HCT116 (cell line): ENCODE results near the gene SH3PXD2A. TPM values are rescaled to one million over a fixed set of nuclear protein-coding genes. Genes with fewer than 3 reads are reported as not detected.

Source experiments
- ATAC-seq: fragments of 200-7000 bp; cut with Tn5 transposase; 2 replicates; pipeline ENCODE4 v1.9.1; 2020; ENCODE audit warnings: mild to moderate bottlenecking, moderate library complexity
- BruUV-seq: library from RNA; stranded (reverse); fragments of 400-500 nt; replicated peaks from 2 replicates; lab custom pipeline; 2021; lab: Mats Ljungman, UMichigan
- CTCF ChIA-PET: fragments of 300-600 bp; sonication (Branson Sonifier 250); formaldehyde crosslinking; loops from one replicate; lab custom pipeline; 2021; ENCODE audit warnings: antibody characterized with exemption; lab: Charles Lee
- POLR2A ChIA-PET: fragments of 300-600, 350-600 bp; sonication (Branson Sonifier 250); formaldehyde crosslinking; loops from one replicate; lab custom pipeline; 2021; ENCODE audit warnings: antibody characterized with exemption; lab: Charles Lee
- RAD21 ChIA-PET, 2 experiments: fragments of 300-600 bp; sonication (Branson Sonifier 250); formaldehyde crosslinking; loops; one replicate each; lab custom pipeline; 2023; ENCODE audit warnings: low total read pairs in 2 of 2; ENCODE audit not compliant: uncharacterized antibody in 2 of 2, unreplicated experiment in 2 of 2, low non-redundant PET in 1 of 2; lab: Charles Lee
- DNase-seq: peaks from one replicate; pipeline ENCODE4 v3.0.0-alpha.2; 2010; ENCODE audit warnings: low read depth, low spot score
- H2AFZ ChIP-seq: fragments of 200-600 bp; shearing (Covaris generic), sonication (generic); 2 replicates; pipeline ENCODE4 v1.6.1; 2017; ENCODE audit warnings: low read depth, mixed run types, mixed read lengths, antibody characterized with exemption, low read length; ENCODE audit not compliant: poor library complexity, severe bottlenecking
- H3K27ac ChIP-seq: 2 replicates; pipeline ENCODE4 v1.5.1; 2012; ENCODE audit warnings: low read depth, low read length
- H3K27me3 ChIP-seq: fragments of 200-600 bp; sonication (generic); 2 replicates; pipeline ENCODE4 v1.6.1; 2016; ENCODE audit warnings: mixed run types, low read length, mixed read lengths; ENCODE audit not compliant: insufficient read depth
- H3K36me3 ChIP-seq, 2 experiments: fragments of 200-500 bp in 1 of 2; fragments of 200-600 bp in 1 of 2; sonication (Bioruptor generic) in 1 of 2; sonication (generic) in 1 of 2; 2 replicates each; pipeline versions ENCODE4 v1.5.1 to v1.6.1; 2014 to 2016; ENCODE audit warnings: low read length in 2 of 2, inconsistent platforms in 1 of 2, mixed read lengths in 1 of 2, mixed run types in 1 of 2; ENCODE audit not compliant: insufficient read depth in 2 of 2, control insufficient read depth in 1 of 2
- H3K4me1 ChIP-seq, 2 experiments: fragments of 200-600 bp in 1 of 2; sonication (generic) in 1 of 2; 2 replicates each; pipeline versions ENCODE4 v1.5.1 to v1.6.1; 2012 to 2017; ENCODE audit warnings: low read length in 2 of 2, inconsistent platforms in 1 of 2, mild to moderate bottlenecking in 1 of 2, mixed read lengths in 1 of 2, mixed run types in 1 of 2, moderate library complexity in 1 of 2; ENCODE audit not compliant: insufficient read depth in 2 of 2, control insufficient read depth in 1 of 2
- H3K4me2 ChIP-seq: fragments of 200-600 bp; sonication (generic); 2 replicates; pipeline ENCODE4 v1.6.1; 2017; ENCODE audit warnings: mixed run types, low read length, mixed read lengths
- H3K4me3 ChIP-seq, 2 experiments: fragments of 200-600 bp in 1 of 2; sonication (generic) in 1 of 2; replicated peaks in 1 of 2; 2 replicates each; pipeline ENCODE4 v1.5.1; 2011 to 2016; ENCODE audit warnings: low read length in 2 of 2, control low read depth in 1 of 2, low read depth in 1 of 2, mild to moderate bottlenecking in 1 of 2, mixed read lengths in 1 of 2, mixed run types in 1 of 2
- H3K79me2 ChIP-seq: fragments of 200-600 bp; sonication (generic); 2 replicates; pipeline ENCODE4 v1.6.1; 2017; ENCODE audit warnings: mild to moderate bottlenecking, mixed run types, low read length, moderate library complexity, mixed read lengths; ENCODE audit not compliant: insufficient read depth
- H3K9ac ChIP-seq: fragments of 200-600 bp; sonication (generic); 2 replicates; pipeline ENCODE4 v1.6.1; 2016; ENCODE audit warnings: low read length, mixed read lengths
- H3K9me2 ChIP-seq: fragments of 200-600 bp; sonication (generic), shearing (Covaris generic); 2 replicates; pipeline ENCODE4 v1.6.1; 2017; ENCODE audit warnings: mixed run types, mild to moderate bottlenecking, moderate library complexity; ENCODE audit not compliant: insufficient read depth
- H3K9me3 ChIP-seq, 2 experiments: fragments of 200-500 bp in 1 of 2; fragments of 200-600 bp in 1 of 2; sonication (Bioruptor generic) in 1 of 2; sonication (generic) in 1 of 2; 2 replicates each; pipeline ENCODE4 v1.6.1; 2014 to 2017; ENCODE audit warnings: low read length in 2 of 2, mixed read lengths in 2 of 2, inconsistent platforms in 1 of 2, low read depth in 1 of 2, mild to moderate bottlenecking in 1 of 2, mixed run types in 1 of 2, moderate library complexity in 1 of 2; ENCODE audit not compliant: control insufficient read depth in 1 of 2, insufficient read depth in 1 of 2
- H4K20me1 ChIP-seq: fragments of 200-600 bp; sonication (generic), shearing (Covaris generic); 2 replicates; pipeline ENCODE4 v1.6.1; 2017; ENCODE audit warnings: mixed run types, mild to moderate bottlenecking, moderate library complexity; ENCODE audit not compliant: insufficient read depth
- CEBPB ChIP-seq: IDR thresholded peaks from 2 replicates; pipeline ENCODE4 v1.6.1; 2012; ENCODE audit warnings: low read depth
- EGR1 ChIP-seq: IDR thresholded peaks from 2 replicates; pipeline ENCODE4 v1.6.1; 2012; ENCODE audit warnings: low read depth
- ELF1 ChIP-seq: IDR thresholded peaks from 2 replicates; pipeline ENCODE4 v1.6.1; 2012; ENCODE audit warnings: low read depth, borderline replicate concordance
- EZH2 ChIP-seq: fragments of 200-600 bp; sonication (generic); IDR thresholded peaks from 2 replicates; pipeline ENCODE4 v1.6.1; 2017; ENCODE audit warnings: antibody characterized with exemption, mixed run types
- EZH2phosphoT487 ChIP-seq: fragments of 200-600 bp; IDR thresholded peaks from 2 replicates; pipeline ENCODE4 v1.6.1; 2018; ENCODE audit warnings: antibody characterized with exemption, borderline replicate concordance
- FOSL1 ChIP-seq: IDR thresholded peaks from 2 replicates; pipeline ENCODE4 v1.6.1; 2012; ENCODE audit warnings: low read depth
- JUND ChIP-seq: IDR thresholded peaks from 2 replicates; pipeline ENCODE4 v1.6.1; 2012
- POLR2AphosphoS5 ChIP-seq: IDR thresholded peaks from 2 replicates; pipeline ENCODE4 v1.6.1; 2011; ENCODE audit warnings: mild to moderate bottlenecking, low read depth, low read length, moderate library complexity
- SIN3A ChIP-seq: IDR thresholded peaks from 2 replicates; pipeline ENCODE4 v1.6.1; 2012; ENCODE audit warnings: low read depth
- SRF ChIP-seq: IDR thresholded peaks from 2 replicates; pipeline ENCODE4 v1.6.1; 2012; ENCODE audit warnings: low read depth
- ZNF274 ChIP-seq: fragments of 200-500 bp; sonication (Bioruptor generic); IDR thresholded peaks from 2 replicates; pipeline ENCODE4 v1.6.1; 2014; ENCODE audit warnings: mild to moderate bottlenecking, low read depth, low read length, inconsistent platforms
- intact Hi-C: fragments of 100-400 bp; cut with micrococcal nuclease; formaldehyde crosslinking; loops from 2 replicates; pipeline ENCODE4 v1.10.0; 2022
- total RNA-seq: library from RNA; stranded (reverse); gene quantifications from one replicate; pipeline ENCODE4 v1.2.1, GENCODE V29; 2021; ENCODE audit not compliant: unreplicated experiment
- TF ChIP-seq, protein P1 (sequence below), 3 experiments: fragments of 200-600 bp in 1 of 3; sonication (generic) in 1 of 3; IDR thresholded peaks in 2 of 3; conservative IDR thresholded peaks in 1 of 3; 2 replicates each; pipeline ENCODE4 v1.5.1; 2012 to 2017; ENCODE audit warnings: low read depth in 2 of 3, low read length in 2 of 3, antibody characterized with exemption in 1 of 3, borderline replicate concordance in 1 of 3, control low read depth in 1 of 3, mild to moderate bottlenecking in 1 of 3, mixed read lengths in 1 of 3, mixed run types in 1 of 3, moderate library complexity in 1 of 3; ENCODE audit not compliant: insufficient read depth in 1 of 3
- TF ChIP-seq, protein P2 (sequence below): IDR thresholded peaks from 2 replicates; pipeline ENCODE4 v1.6.1; 2012; ENCODE audit warnings: low read depth

The SH3PXD2A gene
- total RNA-seq, 1 experiment from 2014 or later, result 8.7 TPM

DNA sequence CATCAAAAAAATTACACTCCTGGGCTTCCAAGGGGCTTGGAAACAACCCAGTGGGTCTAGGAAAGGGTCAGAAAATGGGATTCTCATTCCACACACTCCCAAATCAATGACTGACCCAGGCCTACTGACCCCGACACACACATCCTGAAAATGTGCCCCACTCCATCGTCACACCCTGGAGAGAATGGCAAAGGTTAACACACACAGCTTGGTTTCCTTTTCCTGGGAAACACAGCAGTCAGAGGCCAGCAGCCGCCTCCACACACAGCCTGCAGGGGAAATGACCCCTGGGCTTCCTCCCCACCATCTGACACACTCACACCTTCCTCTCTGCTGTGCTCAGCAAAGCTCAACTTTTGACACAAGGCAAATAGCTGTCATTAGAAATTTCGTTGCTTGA, 42.9 kb downstream of the SH3PXD2A start:
- no peak for ATAC-seq
- TF ChIP-seq EZH2 (no peak), EZH2phosphoT487 (no peak), CEBPB (no peak), FOSL1 (no peak), SIN3A (no peak), POLR2AphosphoS5 (no peak), SRF (no peak), ZNF274 (no peak), ELF1 (no peak), EGR1 (no peak), JUND (no peak)
- TF ChIP-seq, protein P1, sequence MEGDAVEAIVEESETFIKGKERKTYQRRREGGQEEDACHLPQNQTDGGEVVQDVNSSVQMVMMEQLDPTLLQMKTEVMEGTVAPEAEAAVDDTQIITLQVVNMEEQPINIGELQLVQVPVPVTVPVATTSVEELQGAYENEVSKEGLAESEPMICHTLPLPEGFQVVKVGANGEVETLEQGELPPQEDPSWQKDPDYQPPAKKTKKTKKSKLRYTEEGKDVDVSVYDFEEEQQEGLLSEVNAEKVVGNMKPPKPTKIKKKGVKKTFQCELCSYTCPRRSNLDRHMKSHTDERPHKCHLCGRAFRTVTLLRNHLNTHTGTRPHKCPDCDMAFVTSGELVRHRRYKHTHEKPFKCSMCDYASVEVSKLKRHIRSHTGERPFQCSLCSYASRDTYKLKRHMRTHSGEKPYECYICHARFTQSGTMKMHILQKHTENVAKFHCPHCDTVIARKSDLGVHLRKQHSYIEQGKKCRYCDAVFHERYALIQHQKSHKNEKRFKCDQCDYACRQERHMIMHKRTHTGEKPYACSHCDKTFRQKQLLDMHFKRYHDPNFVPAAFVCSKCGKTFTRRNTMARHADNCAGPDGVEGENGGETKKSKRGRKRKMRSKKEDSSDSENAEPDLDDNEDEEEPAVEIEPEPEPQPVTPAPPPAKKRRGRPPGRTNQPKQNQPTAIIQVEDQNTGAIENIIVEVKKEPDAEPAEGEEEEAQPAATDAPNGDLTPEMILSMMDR (IDR thresholded peaks at IDR 0.05 in 2 of 3, conservative IDR thresholded peaks at IDR 0.05 in 1 of 3; ENCODE audit: borderline replicate concordance in 1 of 3, insufficient read depth in 1 of 3, low read depth in 2 of 3, low read length in 2 of 3), result no peak
- TF ChIP-seq, protein P2, sequence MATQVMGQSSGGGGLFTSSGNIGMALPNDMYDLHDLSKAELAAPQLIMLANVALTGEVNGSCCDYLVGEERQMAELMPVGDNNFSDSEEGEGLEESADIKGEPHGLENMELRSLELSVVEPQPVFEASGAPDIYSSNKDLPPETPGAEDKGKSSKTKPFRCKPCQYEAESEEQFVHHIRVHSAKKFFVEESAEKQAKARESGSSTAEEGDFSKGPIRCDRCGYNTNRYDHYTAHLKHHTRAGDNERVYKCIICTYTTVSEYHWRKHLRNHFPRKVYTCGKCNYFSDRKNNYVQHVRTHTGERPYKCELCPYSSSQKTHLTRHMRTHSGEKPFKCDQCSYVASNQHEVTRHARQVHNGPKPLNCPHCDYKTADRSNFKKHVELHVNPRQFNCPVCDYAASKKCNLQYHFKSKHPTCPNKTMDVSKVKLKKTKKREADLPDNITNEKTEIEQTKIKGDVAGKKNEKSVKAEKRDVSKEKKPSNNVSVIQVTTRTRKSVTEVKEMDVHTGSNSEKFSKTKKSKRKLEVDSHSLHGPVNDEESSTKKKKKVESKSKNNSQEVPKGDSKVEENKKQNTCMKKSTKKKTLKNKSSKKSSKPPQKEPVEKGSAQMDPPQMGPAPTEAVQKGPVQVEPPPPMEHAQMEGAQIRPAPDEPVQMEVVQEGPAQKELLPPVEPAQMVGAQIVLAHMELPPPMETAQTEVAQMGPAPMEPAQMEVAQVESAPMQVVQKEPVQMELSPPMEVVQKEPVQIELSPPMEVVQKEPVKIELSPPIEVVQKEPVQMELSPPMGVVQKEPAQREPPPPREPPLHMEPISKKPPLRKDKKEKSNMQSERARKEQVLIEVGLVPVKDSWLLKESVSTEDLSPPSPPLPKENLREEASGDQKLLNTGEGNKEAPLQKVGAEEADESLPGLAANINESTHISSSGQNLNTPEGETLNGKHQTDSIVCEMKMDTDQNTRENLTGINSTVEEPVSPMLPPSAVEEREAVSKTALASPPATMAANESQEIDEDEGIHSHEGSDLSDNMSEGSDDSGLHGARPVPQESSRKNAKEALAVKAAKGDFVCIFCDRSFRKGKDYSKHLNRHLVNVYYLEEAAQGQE, result no peak
- Histone ChIP-seq H3K4me1 (peaks cover 6 to 11% of the 10 kb centered on the region in 2 experiments), H3K79me2 (no peaks in the 10 kb centered on the region), H3K36me3 (no peaks in the 10 kb centered on the region), H3K27me3 (no peaks in the 10 kb centered on the region), H3K27ac (no peak overlapping the region), H3K9ac (no peak overlapping the region), H3K4me2 (no peak overlapping the region), H4K20me1 (no peaks in the 10 kb centered on the region), H3K9me3 (no peaks in the 10 kb centered on the region), H2AFZ (no peak overlapping the region), H3K4me3 (no peak overlapping the region), H3K9me2 (no peaks in the 10 kb centered on the region)
- no peak for DNase-seq
- intact Hi-C loops, result no loop called here
- RAD21 ChIA-PET, result no interaction called here
- POLR2A ChIA-PET, result no interaction called here
- BruUV-seq, result no TSS peak
- CTCF ChIA-PET, result no interaction called here
